Measurements from ENCODE around the gene ALDH1A1.
"Not testable (repeated sequence)": the region's sequence is repeated elsewhere in the genome, so short reads cannot be mapped to it uniquely, and the experiment has no call there.

ALDH1A1 gene

GRCh38 chr9:72939581-72939980, 13.3 kb downstream of the ALDH1A1 start:
- not testable (repeated sequence) for DNase-seq

- no peak for DNase-seq
Measured at GRCh38 chr9:72937545-72937944, 15.3 kb downstream of the ALDH1A1 start.

DNA sequence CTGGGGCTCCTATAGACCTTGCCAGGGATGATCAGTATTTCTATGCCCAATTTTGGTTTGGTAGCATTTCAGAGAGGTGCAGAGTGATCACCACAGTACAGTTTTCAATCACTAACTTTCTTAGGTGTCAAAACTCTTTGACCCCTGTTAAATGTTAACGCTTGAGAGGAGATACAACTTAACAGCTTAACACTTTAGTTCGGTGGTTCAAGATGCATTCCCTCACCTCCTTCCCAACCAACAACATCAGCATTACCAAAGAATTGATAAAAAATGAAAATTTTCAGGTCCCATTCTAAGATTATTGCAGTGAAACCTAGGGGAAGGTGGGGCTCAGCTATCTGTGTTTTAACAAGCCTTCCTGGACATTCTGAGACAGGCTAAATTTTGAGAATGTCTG, 16.2 kb downstream of the ALDH1A1 start:
- no peak for DNase-seq

DNA sequence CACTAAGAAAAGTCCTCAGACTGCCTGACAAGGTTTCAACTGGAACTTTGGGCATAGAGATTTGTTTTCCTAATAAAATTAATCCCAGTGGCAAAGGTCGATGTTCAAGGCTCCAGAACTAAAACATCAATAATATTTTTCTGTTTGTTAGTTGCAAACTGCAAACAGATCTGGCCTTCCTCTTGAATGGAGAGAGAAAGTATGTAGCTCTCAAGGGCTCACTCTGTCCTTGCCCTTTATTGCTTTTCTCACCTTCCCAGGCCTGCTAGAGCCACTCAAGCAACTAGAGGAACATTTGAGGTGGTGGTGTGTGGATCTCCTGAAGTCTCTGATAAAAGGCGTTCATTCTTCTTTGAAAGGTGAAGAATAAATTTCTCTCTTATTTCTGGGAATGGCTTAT, 16.6 kb downstream of the ALDH1A1 start:
- no peak for DNase-seq

DNA sequence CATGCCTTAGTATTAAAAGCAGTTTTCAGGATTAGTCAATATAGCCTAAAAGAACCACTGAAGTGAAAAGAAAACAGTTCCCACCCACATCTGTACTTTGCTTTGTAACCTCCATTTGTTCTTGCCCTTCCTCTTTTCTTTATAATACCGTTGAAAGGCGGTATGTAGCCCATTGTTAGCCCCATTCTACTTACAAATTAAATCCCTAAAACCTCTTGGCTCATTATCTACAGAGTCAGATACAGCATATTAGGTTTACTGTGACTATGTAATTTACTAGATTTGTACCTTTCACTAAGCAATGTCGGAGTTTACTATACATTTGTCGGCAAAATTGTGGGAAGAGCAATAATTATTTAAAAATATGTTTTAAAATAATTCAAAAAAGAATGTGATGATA, 17.3 kb downstream of the ALDH1A1 start:
- DNase-seq: no peak

GRCh38 chr9:72933730-72934665, 18.9 kb downstream of the ALDH1A1 start:
- no peak for DNase-seq

DNA sequence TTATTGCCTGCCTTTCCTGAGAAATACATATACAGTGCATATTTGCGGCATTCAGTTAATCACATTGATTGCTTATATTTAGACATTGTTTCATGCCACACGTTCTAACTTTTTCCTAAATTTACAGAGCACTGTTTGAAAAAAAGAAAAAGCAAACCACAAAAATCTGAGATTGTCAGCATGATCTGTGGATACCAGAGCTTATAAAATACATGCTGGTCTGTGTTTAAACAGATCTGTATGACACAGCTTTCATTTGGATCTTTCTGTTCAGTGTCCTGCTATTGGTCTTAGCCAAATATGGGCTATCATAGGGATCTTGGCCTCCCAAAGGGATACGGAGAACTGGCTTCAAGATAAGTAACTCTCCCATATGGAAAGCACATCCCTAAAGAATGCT, 20.2 kb downstream of the ALDH1A1 start:
- DNase-seq: no peak

- DNase-seq: no peak
Measured at GRCh38 chr9:72931897-72932296, 21.0 kb downstream of the ALDH1A1 start.

DNA sequence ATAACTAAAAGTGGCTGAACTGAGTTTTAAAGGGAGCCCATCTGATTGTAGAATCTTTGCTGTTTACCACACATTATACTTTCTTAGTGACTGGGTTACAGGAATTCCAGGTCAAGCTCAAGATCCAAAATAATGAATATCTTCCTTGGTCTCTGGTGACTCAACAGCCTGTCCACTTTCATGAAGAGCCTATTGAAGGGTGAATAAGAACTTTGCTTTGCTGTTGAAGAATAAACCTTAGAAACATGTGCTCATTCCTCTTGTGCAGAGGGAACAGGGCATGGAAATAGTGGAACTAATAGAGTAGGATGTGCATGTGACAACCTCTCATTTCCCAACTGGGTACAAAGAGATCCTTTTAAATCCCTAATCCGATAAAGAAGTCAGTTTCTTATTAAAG, 21.4 kb downstream of the ALDH1A1 start:
- no peak for DNase-seq

- no peak for DNase-seq
Measured at GRCh38 chr9:72930828-72931227, 22.0 kb downstream of the ALDH1A1 start.

GRCh38 chr9:72929542-72929941, 23.3 kb downstream of the ALDH1A1 start:
- no peak for DNase-seq

- DNase-seq: no peak
Measured at GRCh38 chr9:72928042-72928507, 24.8 kb downstream of the ALDH1A1 start.

DNA sequence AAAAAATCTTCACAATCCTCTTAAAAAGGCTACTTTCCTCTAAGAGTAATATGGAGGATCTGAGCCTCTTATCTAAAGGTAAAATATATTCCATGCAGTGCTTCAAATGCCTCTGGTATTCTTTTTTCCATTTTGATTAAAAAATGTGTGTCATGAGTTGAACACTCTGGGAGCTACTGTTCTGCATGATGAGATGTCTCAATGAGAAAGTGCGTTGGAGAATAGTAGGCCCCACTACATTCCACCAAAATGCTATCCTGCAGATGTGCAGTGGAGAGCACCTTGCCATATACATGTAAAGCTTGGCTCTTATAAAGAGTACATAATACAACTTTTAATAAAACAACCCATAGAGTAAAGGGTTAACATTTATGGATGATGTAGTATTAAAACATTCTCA, 26.3 kb downstream of the ALDH1A1 start:
- no peak for DNase-seq

DNA sequence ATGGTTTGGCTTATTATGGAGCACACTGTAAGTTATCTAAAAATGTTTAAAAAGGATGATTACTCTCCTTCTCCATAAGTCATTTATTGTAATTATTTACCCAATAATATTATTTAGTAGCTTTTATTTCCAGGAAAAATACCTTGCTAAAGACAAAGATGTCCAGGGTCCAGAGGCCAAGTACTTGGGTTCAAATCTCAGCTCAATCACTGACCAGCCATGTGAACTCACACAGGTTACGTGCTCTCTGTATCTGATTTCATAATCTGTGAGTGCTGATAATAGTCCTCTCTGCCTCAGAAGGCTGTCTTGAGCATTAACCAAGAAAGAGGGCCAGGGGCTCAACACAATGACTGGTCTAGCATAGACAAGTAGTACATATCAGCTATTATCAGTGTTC, 27.0 kb downstream of the ALDH1A1 start:
- no peak for DNase-seq

DNA sequence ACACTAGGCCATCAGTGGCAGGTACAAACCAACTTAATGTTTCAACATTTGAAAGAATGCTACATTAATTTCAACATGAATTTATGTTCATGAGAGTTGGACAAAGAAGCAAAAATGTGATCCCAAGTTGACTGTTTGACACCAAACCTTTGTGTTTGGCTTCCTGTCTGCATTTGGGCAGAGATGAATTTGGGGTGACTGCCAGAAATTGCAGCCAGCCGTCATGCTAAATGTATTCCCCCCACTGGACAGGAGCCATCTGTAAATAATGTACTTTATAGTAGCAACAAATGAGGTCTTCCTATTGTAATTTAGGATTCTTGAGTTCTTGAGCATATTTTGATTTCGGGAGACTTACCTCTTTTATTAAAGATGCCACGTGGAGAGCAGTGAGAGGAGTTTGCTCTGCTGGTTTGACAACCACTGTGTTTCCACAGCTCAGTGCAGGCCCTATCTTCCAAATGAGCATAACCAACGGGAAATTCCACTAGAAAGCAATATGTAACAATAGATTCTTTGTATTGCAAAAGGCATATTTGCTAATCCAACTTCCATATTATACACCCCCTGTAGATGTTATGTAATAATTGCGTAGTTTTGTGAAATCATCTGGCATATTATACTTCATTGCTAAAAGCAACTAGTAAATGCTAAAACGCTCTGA, 27.6 kb downstream of the ALDH1A1 start:
- no peak for DNase-seq

DNA sequence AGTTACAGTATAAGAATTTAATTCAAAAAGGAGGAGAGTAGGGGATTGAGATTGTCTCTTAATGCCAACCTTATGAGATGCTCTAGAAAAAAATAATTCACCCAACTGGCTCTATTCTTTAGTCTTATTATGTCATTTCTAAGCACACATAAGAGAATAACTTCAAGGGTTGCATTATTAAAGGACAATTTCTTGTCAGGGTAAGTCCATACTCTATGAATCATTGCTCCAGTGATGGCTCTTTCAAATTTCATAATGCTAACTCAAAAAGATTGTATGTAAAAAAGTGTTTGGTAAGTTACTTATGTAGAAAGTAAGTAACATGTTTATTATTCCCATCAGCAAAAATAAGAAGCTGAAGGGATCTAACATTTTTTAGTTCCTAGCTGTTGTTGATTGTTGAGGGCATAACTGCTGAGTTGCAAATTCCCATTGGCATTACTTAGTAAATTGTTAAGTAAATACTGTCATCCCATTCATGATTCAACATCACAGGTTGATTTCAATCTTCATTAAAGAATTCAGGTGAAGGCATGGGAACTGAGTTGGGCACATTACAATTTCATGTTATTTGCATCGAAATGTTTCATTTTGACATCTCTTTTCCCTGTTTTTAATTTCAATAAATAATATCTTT, 28.6 kb downstream of the ALDH1A1 start:
- DNase-seq: no peak

DNA sequence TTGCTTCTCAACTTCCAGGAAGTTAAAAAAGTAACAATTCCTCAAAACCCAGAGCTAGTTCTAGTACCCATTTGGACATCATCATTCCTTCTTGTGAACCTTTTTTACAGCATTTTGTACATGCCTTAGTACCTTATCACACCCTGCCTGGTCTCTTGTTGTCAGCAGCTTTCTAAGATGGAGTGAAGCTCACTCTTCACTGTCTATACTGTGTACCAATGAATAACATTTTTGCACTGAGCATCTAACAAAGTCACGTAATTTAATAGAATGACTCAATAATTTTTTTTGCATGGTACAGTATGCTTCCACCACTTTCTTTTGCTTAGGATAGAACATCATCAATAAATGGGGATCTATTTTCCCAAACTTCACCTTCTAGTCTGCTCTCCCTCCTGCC, 29.8 kb downstream of the ALDH1A1 start:
- DNase-seq: no peak

DNA sequence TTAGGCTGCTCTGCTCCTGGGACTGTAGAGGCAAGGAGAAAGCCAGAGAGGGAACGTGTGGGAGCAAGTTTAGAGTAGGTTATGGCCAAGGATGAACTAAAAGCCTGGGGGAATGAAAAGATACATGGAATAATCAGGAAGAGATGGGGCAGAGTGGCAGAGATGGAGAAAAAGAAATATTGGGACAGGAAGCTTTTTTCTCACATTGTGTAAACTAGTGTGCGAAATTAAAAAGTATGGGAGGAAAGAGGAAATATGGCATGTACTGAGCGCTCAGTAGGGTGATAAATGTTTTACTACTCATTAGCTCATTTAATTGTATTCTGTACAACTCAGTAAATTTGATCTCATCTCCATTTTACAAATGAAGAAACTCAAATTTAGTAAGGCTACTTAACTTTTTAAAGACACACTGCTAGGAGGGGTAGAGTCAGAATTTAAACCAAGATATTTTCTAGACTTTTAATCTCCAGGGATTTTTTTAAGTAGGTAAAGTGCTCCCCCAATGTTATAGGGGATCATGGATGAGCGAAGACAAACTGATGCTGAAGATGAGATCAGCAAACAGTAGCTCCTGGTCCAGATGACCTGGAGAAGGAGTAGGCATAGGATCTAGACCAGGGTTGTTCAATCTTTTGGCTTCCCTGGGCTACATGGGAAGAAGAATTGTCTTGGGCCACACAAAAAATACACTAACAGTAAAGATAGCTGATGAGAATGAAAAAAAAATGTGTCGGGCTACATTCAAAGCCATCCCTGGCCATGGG, 30.8 kb downstream of the ALDH1A1 start:
- no peak for DNase-seq

DNA sequence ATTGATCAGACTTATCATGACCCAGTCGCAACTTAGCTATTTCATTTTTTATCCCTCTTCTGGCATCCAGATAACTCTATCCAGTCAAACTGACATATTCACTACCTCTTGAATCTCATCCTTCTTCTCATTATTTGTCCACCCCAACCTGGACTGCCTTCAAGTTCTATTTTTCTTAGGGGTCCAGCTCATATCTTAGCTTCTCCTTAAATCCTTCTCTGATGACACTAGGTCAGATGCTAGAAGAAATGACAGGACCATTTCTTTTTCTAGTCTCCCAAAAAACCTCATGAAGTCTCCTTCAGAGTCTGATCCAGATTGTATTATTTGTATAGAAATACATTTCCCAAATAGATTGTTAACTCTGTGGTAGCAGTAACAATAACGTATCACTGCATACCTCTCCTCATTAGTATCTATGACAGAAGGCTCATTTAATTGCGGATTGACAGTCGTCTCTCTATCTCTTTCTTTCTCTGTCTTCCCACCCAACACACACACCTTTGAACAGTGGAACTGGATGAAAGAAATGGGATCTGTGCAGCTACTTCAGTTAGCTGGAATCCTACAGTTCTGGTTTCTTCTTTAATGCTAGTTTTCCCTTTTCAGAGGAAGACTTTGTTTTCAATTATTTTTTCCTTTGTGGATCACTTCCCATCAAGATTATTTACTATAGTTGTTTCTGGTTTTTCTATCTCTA, 33.5 kb downstream of the ALDH1A1 start:
- DNase-seq: no peak

DNA sequence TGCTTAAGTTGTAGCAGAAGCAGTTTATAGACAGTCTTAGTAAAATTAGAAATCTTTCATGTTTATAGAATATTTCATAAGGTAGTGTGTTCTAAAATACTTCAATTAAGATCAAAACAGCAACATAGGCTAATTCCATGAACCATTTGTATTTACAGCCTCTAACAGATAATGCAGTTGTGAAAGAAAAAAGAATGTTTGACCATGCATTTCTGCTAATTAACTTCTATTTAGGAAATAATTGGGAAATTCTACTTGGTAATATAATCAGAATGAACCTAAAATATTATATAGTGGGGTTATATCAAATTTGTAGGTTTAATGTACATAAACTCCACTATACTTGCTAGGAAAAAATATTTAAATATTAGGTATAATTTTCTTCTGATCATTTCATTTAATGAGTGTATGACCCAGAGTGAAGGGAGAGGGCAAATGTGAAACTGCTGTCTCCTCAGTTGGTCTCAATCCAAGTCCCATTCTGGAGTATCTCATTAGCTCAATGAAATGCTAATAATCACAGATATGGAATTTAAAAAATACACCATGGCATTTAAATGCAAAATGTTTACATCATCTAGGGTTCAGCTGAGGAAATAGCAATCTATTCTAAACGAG, 34.9 kb downstream of the ALDH1A1 start:
- DNase-seq: no peak

DNA sequence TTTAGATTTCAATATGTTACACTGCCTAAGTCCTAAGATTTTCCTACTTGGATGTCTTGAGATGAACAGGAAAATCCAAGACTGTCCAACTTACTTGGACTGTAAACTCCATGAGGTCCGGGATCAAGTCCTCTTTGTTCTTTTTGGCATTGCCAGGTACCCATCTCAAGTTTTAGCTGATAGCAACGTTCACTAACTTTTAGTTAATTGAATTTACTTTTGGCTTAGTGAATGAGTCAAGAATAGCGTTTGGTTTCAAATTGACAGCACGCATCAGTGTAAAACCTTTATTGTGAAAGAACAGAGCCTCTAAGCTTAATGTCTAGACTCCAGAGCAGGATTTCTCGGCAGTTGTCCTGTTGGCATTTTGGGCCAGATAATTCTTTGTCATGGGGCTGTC, 37.2 kb downstream of the ALDH1A1 start:
- no peak for DNase-seq

DNA sequence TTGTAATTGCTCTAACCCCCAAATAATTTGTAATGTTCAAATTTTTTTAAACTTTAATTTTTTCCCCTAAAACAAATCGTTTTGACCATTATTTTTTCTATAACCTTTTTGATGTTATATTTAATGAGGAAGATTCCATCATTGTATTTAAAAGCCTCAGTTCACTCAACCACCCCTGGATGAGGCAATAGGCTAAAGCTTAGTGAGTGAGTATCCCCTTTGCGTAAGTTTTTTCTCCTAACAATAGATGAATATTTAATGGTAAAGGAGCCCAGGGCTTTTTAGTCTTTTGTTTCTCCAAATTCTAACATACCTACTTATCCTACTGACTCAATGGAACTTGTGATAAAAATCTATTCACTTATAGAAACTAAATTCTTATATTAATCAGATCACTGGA, 38.1 kb downstream of the ALDH1A1 start:
- no peak for DNase-seq
